ENCODE data around the gene LRIG1. TPM values are rescaled to one million over a fixed set of nuclear protein-coding genes. Genes with fewer than 3 reads are reported as not detected.

Gene LRIG1
- total and polyA plus RNA-seq, 2 of the 8 experiments (the other 6 are each of a cell fraction or from before 2014, with no cell fraction given): 78.1 to 88.7 TPM

DNA sequence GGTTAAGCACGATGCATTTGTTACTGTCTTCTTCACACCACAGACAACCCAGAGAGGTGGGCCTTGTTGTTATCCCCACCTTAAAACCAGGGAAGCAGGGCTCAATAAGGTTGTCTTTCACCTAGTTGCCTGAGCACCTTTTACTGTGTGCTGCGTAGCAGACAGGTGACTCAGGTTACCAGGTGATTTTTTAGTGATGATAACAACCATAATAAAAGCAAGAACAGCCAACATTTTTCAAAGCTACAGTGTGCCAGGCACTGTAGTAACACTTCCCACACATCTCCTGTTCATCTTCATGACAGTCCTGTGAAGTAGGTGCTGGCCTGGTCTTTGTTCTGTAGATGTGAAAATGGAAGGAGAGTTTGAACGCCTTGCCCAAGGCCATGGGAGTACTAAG is 147.8 kb downstream of the LRIG1 start:
- Histone ChIP-seq H4K8ac (ENCODE audit: extremely low read depth, insufficient read depth, low read length) (no peak overlapping the region), H3K9me3 (ENCODE audit: insufficient read depth in 2 of 2, low read depth in 1 of 2, low read length in 1 of 2) (no peaks in the 10 kb centered on the region), H2BK20ac (ENCODE audit: low read length) (no peak overlapping the region), H3K27ac (ENCODE audit: low read depth, low read length) (no peak overlapping the region), H2BK120ac (replicated peaks; ENCODE audit: low read depth, low read length) (no peak overlapping the region), H3K14ac (ENCODE audit: insufficient read length) (no peak overlapping the region), H4K20me1 (replicated peaks in 1 of 2; ENCODE audit: control insufficient read depth in 1 of 2, insufficient read depth in 2 of 2, low read length in 2 of 2) (no peaks in the 10 kb centered on the region), H4K91ac (replicated peaks; ENCODE audit: insufficient read length, low read length) (no peak overlapping the region), H3K4me3 (ENCODE audit: extremely low read depth in 1 of 4, insufficient read depth in 2 of 4, low read depth in 3 of 4, low read length in 4 of 4) (no peak overlapping the region), H3K4me1 (replicated peaks in 1 of 4; ENCODE audit: control insufficient read depth in 3 of 4, insufficient read depth in 4 of 4, low read length in 3 of 4) (peaks cover 0 to 8% (median 2%) of the 10 kb centered on the region in 4 experiments; a peak in 2 of 7 replicates), H2BK12ac (ENCODE audit: low read depth, low read length) (no peak overlapping the region), H4K5ac (ENCODE audit: insufficient read length, low read depth, low read length) (no peak overlapping the region), H3K9ac (replicated peaks in 1 of 4; ENCODE audit: extremely low read depth in 1 of 4, low read depth in 3 of 4, low read length in 3 of 4) (no peak overlapping the region), H3K23ac (ENCODE audit: insufficient read length) (no peak overlapping the region), H3K23me2 (ENCODE audit: low read depth, low read length) (no peaks in the 10 kb centered on the region), H3K36me3 (ENCODE audit: control insufficient read depth in 2 of 4, insufficient read depth in 4 of 4, low read length in 3 of 4) (no peaks in the 10 kb centered on the region), H2BK5ac (ENCODE audit: low read depth, low read length) (no peak overlapping the region), H3K79me1 (ENCODE audit: low read depth, low read length) (no peaks in the 10 kb centered on the region), H3K79me2 (ENCODE audit: control insufficient read depth in 1 of 2, insufficient read depth in 2 of 2, low read length in 2 of 2) (no peaks in the 10 kb centered on the region), H2AFZ (ENCODE audit: low read length) (no peak overlapping the region), H2AK5ac (ENCODE audit: low read depth, low read length) (no peak overlapping the region), H3K56ac (replicated peaks; ENCODE audit: insufficient read length, low read depth, low read length) (no peak overlapping the region), H3K27me3 (replicated peaks in 1 of 4; ENCODE audit: control insufficient read depth in 3 of 4, extremely low read depth in 1 of 4, insufficient read depth in 3 of 4, low read length in 3 of 4) (no peaks in the 10 kb centered on the region), H2BK15ac (ENCODE audit: low read length) (no peak overlapping the region), H3K18ac (ENCODE audit: extremely low read depth, low read length) (no peak overlapping the region), H3K4me2 (ENCODE audit: insufficient read depth in 1 of 2, low read depth in 2 of 2, low read length in 2 of 2) (no peak overlapping the region), H3K4ac (replicated peaks; ENCODE audit: insufficient read length, low read depth, low read length) (no peak overlapping the region)
- DNase-seq (ENCODE audit: low read depth in 1 of 2, low spot score in 2 of 2): no peak
- ChIA-PET CTCF (ENCODE audit: partially characterized antibody) (interaction anchor here (1.0 kb wide), 1 partner anchor 104 kb away, joined by 3 read pairs; no protein-coding TSS in a partner anchor), POLR2A (ENCODE audit: partially characterized antibody) (no interaction called here)
- peak; percentile 24 for FAIRE-seq
- 93% methylated on average over 3 of the region's 3 CpGs; no CpG with 5 or more reads in 1 of the 2 experiments for WGBS, 2 experiments (ENCODE audit: extremely low coverage in 1 of 2, insufficient coverage in 1 of 2, insufficient read length in 1 of 2, insufficient replicate concordance in 2 of 2, low coverage in 1 of 2, low lambda C conversion rate in 2 of 2, missing lambda C conversion rate in 1 of 2)
- TF ChIP-seq KDM4A (IDR thresholded peaks at IDR 0.05; ENCODE audit: low read depth, low read length, severe bottlenecking): no peak
